ENCODE measurements around the gene PRIM1.
"Not testable (repeated sequence)": the region's sequence is repeated elsewhere in the genome, so short reads cannot be mapped to it uniquely, and the experiment has no call there.

The PRIM1 gene

DNA sequence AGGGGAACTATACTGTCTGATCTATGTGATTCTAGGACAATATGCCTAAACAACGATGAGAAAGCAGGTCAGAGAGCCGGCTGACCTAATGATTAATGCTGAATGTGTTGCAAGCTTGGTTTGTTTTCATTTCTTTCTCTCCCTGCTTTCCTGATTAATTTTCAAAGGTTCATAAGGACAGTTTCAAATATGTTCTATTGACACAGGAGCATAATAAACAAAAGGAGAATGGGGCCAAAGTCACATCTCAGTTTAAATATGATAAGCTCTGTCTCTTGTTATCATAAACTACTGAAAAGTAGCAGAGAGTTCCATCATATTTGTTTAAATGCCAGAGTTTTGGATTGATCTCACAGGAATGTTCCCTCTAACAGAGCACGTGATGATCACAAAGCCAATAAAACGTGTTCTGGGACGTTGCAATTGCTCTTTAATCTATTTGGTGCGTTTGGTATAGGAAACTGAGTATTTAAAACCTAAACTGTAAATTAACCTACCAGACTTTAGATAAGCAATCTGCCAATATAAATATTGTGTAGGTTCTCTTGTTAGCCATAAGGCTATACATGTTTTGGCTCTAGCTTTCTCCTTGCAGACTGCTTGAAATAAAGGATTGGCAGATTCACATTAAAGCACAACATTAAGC, 7.3 kb upstream of the PRIM1 start:
- Histone ChIP-seq H3K4me3 (ENCODE audit: low read length) (no peak overlapping the region), H3K4me1 (ENCODE audit: control insufficient read depth, low read depth, low read length) (no peaks in the 10 kb centered on the region), H3K23ac (ENCODE audit: low read length) (no peak overlapping the region), H4K5ac (ENCODE audit: low read length) (no peak overlapping the region), H3K79me1 (ENCODE audit: low read length) (no peaks in the 10 kb centered on the region), H3K27ac (ENCODE audit: low read depth, low read length) (no peak overlapping the region), H3K36me3 (ENCODE audit: control insufficient read depth, insufficient read depth, low read length) (no peaks in the 10 kb centered on the region), H2AK5ac (ENCODE audit: low read length) (no peak overlapping the region), H3K56ac (ENCODE audit: low read length) (no peak overlapping the region), H2BK15ac (replicated peaks; ENCODE audit: low read depth) (no peak overlapping the region), H3K4me2 (ENCODE audit: low read length) (no peak overlapping the region), H3K18ac (ENCODE audit: low read length) (no peak overlapping the region), H3K4ac (ENCODE audit: low read depth, low read length) (no peak overlapping the region), H2BK5ac (ENCODE audit: low read length) (no peak overlapping the region), H3K79me2 (ENCODE audit: control insufficient read depth, insufficient read depth, low read length) (no peaks in the 10 kb centered on the region), H2BK120ac (ENCODE audit: low read depth, low read length) (no peak overlapping the region), H3K27me3 (ENCODE audit: insufficient read depth, low read length, poor library complexity) (no peaks in the 10 kb centered on the region), H4K8ac (ENCODE audit: low read depth, low read length) (no peak overlapping the region), H3K9ac (ENCODE audit: low read length) (no peak overlapping the region)
- WGBS (ENCODE audit: extremely low coverage, insufficient coverage, low lambda C conversion rate): no CpG with 5 or more reads among the region's 6 CpGs
- DNase-seq: no peak

DNA sequence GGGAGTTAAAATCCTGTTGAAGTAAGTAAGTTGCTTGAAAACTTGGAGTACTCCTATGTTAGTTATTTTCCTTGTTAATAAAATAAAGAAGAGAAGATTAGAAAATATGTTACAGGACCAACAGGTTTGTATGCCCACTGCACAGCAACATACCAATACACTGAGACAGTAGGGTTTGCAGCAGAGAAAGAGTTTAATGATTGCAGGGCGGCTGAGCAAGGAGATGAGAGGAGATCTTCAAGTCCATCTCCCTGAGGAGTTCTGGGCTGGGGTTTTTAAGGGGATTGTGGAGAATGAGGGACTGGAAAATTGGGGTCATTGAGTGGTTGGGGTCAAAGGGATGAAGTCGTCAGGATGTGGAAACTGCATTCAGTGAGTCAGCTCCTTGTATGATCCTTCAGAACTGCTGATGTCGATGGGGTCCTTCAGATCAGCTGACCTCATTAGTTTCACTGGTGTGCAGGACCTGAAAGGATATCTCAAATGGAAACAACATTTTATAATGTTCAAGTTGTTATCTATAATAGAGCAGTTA, 6.7 kb upstream of the PRIM1 start:
- DNase-seq: no peak
- H3K4me1 ChIP-seq (ENCODE audit: control insufficient read depth, low read depth, low read length): no peaks in the 10 kb centered on the region
- no peaks in the 10 kb centered on the region for H3K36me3 ChIP-seq (ENCODE audit: control insufficient read depth, insufficient read depth, low read length)
- H3K27ac ChIP-seq (ENCODE audit: low read depth, low read length): no peak overlapping the region
- no peaks in the 10 kb centered on the region for H3K27me3 ChIP-seq (ENCODE audit: insufficient read depth, low read length, poor library complexity)
- no peak overlapping the region for H4K5ac ChIP-seq (ENCODE audit: low read length)
- no CpG with 5 or more reads among the region's 3 CpGs for WGBS (ENCODE audit: extremely low coverage, insufficient coverage, low lambda C conversion rate)
- H3K18ac ChIP-seq (ENCODE audit: low read length): no peak overlapping the region
- H2AK5ac ChIP-seq (ENCODE audit: low read length): no peak overlapping the region
- no peak overlapping the region for H3K4me2 ChIP-seq (ENCODE audit: low read length)
- no peak overlapping the region for H2BK5ac ChIP-seq (ENCODE audit: low read length)
- H3K4me3 ChIP-seq (ENCODE audit: low read length): no peak overlapping the region
- H3K79me1 ChIP-seq (ENCODE audit: low read length): no peaks in the 10 kb centered on the region
- no peak overlapping the region for H4K8ac ChIP-seq (ENCODE audit: low read depth, low read length)
- H2BK15ac ChIP-seq (replicated peaks; ENCODE audit: low read depth): no peak overlapping the region
- no peak overlapping the region for H3K4ac ChIP-seq (ENCODE audit: low read depth, low read length)
- H3K23ac ChIP-seq (ENCODE audit: low read length): no peak overlapping the region
- H3K79me2 ChIP-seq (ENCODE audit: control insufficient read depth, insufficient read depth, low read length): no peaks in the 10 kb centered on the region
- no peak overlapping the region for H2BK120ac ChIP-seq (ENCODE audit: low read depth, low read length)
- no peak overlapping the region for H3K56ac ChIP-seq (ENCODE audit: low read length)
- H3K9ac ChIP-seq (ENCODE audit: low read length): no peak overlapping the region

DNA sequence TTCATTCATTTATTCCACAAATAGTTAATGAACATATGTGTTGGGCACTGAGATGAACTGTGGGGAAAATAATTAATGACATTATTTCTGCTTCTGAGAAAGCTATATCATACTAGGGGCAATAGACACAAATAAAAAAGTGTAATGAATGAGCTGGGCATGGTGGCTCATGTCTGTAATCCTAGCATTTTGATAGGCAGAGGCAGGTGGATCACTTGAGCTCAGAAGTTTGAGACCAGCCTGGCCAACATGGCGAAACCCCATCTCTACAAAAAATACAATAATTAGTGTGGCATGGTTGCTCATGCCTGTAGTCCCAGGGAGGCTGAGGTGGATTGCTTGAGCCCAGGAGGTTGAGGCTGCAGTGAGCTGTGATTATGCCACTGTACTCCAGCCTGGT, 5.8 kb upstream of the PRIM1 start:
- not testable (repeated sequence) for H2BK120ac ChIP-seq (ENCODE audit: low read depth, low read length); H2BK5ac ChIP-seq (ENCODE audit: low read length); DNase-seq; H3K27me3 ChIP-seq (ENCODE audit: insufficient read depth, low read length, poor library complexity); H2BK15ac ChIP-seq (replicated peaks; ENCODE audit: low read depth); H3K4me3 ChIP-seq (ENCODE audit: low read length); H3K4me1 ChIP-seq (ENCODE audit: control insufficient read depth, low read depth, low read length); H3K79me2 ChIP-seq (ENCODE audit: control insufficient read depth, insufficient read depth, low read length); H4K8ac ChIP-seq (ENCODE audit: low read depth, low read length); H3K36me3 ChIP-seq (ENCODE audit: control insufficient read depth, insufficient read depth, low read length); H3K23ac ChIP-seq (ENCODE audit: low read length); H3K79me1 ChIP-seq (ENCODE audit: low read length); H3K27ac ChIP-seq (ENCODE audit: low read depth, low read length); H3K4me2 ChIP-seq (ENCODE audit: low read length); H2AK5ac ChIP-seq (ENCODE audit: low read length); H3K4ac ChIP-seq (ENCODE audit: low read depth, low read length); H3K18ac ChIP-seq (ENCODE audit: low read length); H4K5ac ChIP-seq (ENCODE audit: low read length); H3K56ac ChIP-seq (ENCODE audit: low read length); H3K9ac ChIP-seq (ENCODE audit: low read length)
- WGBS (ENCODE audit: extremely low coverage, insufficient coverage, low lambda C conversion rate): no CpG with 5 or more reads among the region's 1 CpG

DNA sequence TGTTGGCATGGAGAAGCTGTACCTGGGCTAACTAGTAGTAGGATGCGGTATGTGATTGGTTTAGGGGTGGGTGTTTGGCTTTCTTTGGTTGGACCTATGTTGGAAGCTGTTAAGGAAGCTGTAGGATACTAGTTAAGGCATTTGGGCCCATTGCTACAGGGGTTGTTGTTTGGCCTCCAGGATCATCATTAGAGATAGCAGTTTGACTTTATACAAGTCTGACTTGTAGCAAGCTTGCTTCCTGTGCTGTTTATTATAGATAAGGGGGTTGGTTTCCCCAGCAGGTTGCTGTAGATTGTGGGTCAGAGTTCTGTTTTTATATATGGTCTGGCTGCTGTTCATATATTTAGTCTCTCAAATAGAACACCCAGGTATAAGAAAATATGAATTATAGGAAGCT, 1.4 kb upstream of the PRIM1 start:
- Histone ChIP-seq H3K27ac (ENCODE audit: low read depth, low read length) (no peak overlapping the region), H4K8ac (ENCODE audit: low read depth, low read length) (no peak overlapping the region), H3K79me1 (ENCODE audit: low read length) (no peaks in the 10 kb centered on the region), H3K23ac (ENCODE audit: low read length) (no peak overlapping the region), H3K79me2 (ENCODE audit: control insufficient read depth, insufficient read depth, low read length) (no peaks in the 10 kb centered on the region), H2AK5ac (ENCODE audit: low read length) (no peak overlapping the region), H3K36me3 (ENCODE audit: control insufficient read depth, insufficient read depth, low read length) (no peaks in the 10 kb centered on the region), H3K27me3 (ENCODE audit: insufficient read depth, low read length, poor library complexity) (no peaks in the 10 kb centered on the region), H3K4me2 (ENCODE audit: low read length) (no peak overlapping the region), H2BK120ac (ENCODE audit: low read depth, low read length) (no peak overlapping the region), H3K18ac (ENCODE audit: low read length) (no peak overlapping the region), H2BK5ac (ENCODE audit: low read length) (no peak overlapping the region), H3K4ac (ENCODE audit: low read depth, low read length) (no peak overlapping the region), H3K4me3 (ENCODE audit: low read length) (no peak overlapping the region), H3K4me1 (ENCODE audit: control insufficient read depth, low read depth, low read length) (no peaks in the 10 kb centered on the region), H2BK15ac (replicated peaks; ENCODE audit: low read depth) (no peak overlapping the region), H3K9ac (ENCODE audit: low read length) (no peak overlapping the region), H4K5ac (ENCODE audit: low read length) (no peak overlapping the region), H3K56ac (ENCODE audit: low read length) (no peak overlapping the region)
- no CpG with 5 or more reads among the region's 1 CpG for WGBS (ENCODE audit: extremely low coverage, insufficient coverage, low lambda C conversion rate)
- no peak for DNase-seq

DNA sequence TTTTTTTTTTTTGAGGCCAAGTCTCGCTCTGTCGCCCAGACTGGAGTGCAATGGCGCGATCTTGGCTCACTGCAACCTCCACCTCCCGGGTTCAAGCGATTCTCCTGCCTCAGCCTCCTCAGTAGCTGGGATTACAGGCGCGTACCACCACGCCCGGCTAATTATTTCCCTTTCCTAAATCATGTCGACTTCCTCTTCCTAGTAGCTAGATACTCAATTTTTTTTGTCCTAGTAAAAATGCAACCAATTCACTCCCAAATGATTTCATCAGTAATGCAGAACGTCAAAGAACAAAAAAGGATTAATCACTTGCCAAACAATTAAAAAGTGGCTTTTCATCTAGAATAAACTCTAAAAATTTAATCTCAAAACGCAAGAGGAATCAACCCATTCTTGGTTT, 1.5 kb downstream of the PRIM1 start:
- H2AK5ac ChIP-seq (ENCODE audit: low read length); H3K56ac ChIP-seq (ENCODE audit: low read length); H3K4ac ChIP-seq (ENCODE audit: low read depth, low read length); H3K27me3 ChIP-seq (ENCODE audit: insufficient read depth, low read length, poor library complexity); H3K4me1 ChIP-seq (ENCODE audit: control insufficient read depth, low read depth, low read length); H3K23ac ChIP-seq (ENCODE audit: low read length); H3K79me2 ChIP-seq (ENCODE audit: control insufficient read depth, insufficient read depth, low read length); H2BK5ac ChIP-seq (ENCODE audit: low read length); H2BK15ac ChIP-seq (replicated peaks; ENCODE audit: low read depth); DNase-seq; H4K5ac ChIP-seq (ENCODE audit: low read length); H3K18ac ChIP-seq (ENCODE audit: low read length); H3K4me2 ChIP-seq (ENCODE audit: low read length); H3K36me3 ChIP-seq (ENCODE audit: control insufficient read depth, insufficient read depth, low read length); H4K8ac ChIP-seq (ENCODE audit: low read depth, low read length); H3K27ac ChIP-seq (ENCODE audit: low read depth, low read length); H2BK120ac ChIP-seq (ENCODE audit: low read depth, low read length); H3K79me1 ChIP-seq (ENCODE audit: low read length); H3K4me3 ChIP-seq (ENCODE audit: low read length); H3K9ac ChIP-seq (ENCODE audit: low read length): not testable (repeated sequence)
- 100% methylated on average over 1 of the region's 13 CpGs for WGBS (ENCODE audit: extremely low coverage, insufficient coverage, low lambda C conversion rate)

DNA sequence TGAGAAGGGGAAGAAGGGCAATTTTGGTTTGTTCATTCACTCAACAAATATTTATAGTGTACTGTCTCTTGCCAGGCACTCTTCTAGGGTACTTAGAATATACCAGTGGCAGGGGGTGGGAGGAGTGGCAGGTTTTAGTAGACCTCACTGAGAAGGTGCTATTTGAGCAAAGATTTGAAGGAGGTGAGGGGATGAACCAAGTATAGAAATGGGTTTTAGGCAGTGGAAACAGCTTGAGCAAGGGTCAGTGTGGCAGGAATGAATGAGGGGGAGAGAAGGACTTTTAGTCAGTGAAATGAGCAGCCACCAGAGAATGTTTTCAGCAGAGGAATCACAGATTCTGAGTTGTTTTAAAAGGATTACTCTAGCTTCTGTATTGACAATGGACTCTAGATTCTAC, 2.3 kb downstream of the PRIM1 start:
- Histone ChIP-seq H3K79me1 (ENCODE audit: low read length) (no peaks in the 10 kb centered on the region), H4K5ac (ENCODE audit: low read length) (no peak overlapping the region), H3K36me3 (ENCODE audit: control insufficient read depth, insufficient read depth, low read length) (no peaks in the 10 kb centered on the region), H3K9ac (ENCODE audit: low read length) (no peak overlapping the region), H3K4me3 (ENCODE audit: low read length) (no peak overlapping the region), H3K23ac (ENCODE audit: low read length) (no peak overlapping the region), H2BK5ac (ENCODE audit: low read length) (no peak overlapping the region), H3K18ac (ENCODE audit: low read length) (no peak overlapping the region), H4K8ac (ENCODE audit: low read depth, low read length) (no peak overlapping the region), H2BK15ac (replicated peaks; ENCODE audit: low read depth) (no peak overlapping the region), H3K27ac (ENCODE audit: low read depth, low read length) (no peak overlapping the region), H2AK5ac (ENCODE audit: low read length) (no peak overlapping the region), H3K4ac (ENCODE audit: low read depth, low read length) (no peak overlapping the region), H2BK120ac (ENCODE audit: low read depth, low read length) (no peak overlapping the region), H3K4me2 (ENCODE audit: low read length) (no peak overlapping the region), H3K56ac (ENCODE audit: low read length) (no peak overlapping the region), H3K79me2 (ENCODE audit: control insufficient read depth, insufficient read depth, low read length) (no peaks in the 10 kb centered on the region), H3K27me3 (ENCODE audit: insufficient read depth, low read length, poor library complexity) (no peaks in the 10 kb centered on the region), H3K4me1 (ENCODE audit: control insufficient read depth, low read depth, low read length) (no peaks in the 10 kb centered on the region)
- DNase-seq: no peak
